T-helper 2 cell treated with Interferon-gamma antibody and Interleukin-4, amounts not matched to agents 5 μg/mL and 100 μg/mL, for 36 hours (primary cell): ENCODE measurements around the gene ULK2.

Source experiments
- DNase-seq: peaks from one replicate; pipeline ENCODE4 v3.0.0; 2021; ENCODE audit warnings: low spot score
- H3K27ac Mint-ChIP-seq: one replicate; pipeline ENCODE4 v1.8.0; 2021; ENCODE audit warnings: mild to moderate bottlenecking, mixed read lengths
- H3K27me3 Mint-ChIP-seq: one replicate; pipeline ENCODE4 v1.8.0; 2021; ENCODE audit warnings: low read depth, mixed read lengths
- H3K36me3 Mint-ChIP-seq: one replicate; pipeline ENCODE4 v1.8.0; 2021; ENCODE audit warnings: low read depth, mixed read lengths
- H3K4me1 Mint-ChIP-seq: one replicate; pipeline ENCODE4 v1.8.0; 2021; ENCODE audit warnings: low read depth, mixed read lengths
- H3K4me3 Mint-ChIP-seq: one replicate; pipeline ENCODE4 v1.8.0; 2022; ENCODE audit warnings: mild to moderate bottlenecking, moderate library complexity, mixed read lengths
- H3K9me3 Mint-ChIP-seq: one replicate; pipeline ENCODE4 v1.8.0; 2021; ENCODE audit warnings: mixed read lengths

Gene ULK2

DNA sequence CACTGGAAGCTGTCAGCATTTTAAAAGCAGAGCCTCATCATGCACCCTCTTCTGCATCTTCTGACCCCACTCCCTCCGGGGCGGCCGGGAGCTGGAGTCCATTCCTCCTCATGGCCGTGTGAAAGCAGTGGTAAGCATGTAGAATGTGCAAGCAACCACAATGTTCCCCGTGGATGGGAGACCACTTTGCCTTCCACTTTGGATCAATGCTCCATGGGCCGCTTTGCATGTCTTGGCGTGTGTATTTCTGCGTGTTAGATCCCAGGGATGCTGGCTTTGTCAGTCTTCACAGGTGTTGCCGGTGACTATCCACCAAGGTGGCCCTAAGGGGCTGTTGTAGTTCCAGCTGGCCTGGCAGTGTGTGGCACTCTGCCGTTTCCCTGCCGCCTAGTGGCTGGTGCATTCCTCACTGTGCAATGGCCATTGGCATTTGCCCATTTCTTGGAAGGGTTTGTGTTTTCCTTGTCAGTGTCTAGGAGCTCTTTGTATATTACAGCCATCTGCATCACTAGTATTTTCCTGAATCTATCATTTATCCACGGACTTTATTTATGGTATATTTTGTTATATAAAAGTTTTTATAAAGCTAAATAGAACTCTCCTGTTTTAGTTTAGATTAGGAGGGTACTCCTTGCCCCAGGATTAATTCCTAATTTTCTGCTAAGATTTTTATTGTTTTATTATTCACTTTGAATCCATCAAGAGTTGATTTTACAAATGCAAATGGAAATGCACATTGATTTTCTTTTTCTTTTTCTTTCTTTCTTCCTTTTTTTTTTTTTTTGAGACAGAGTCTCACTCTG is 113.9 kb downstream of the ULK2 start:
- H3K27me3 Mint-ChIP-seq: peaks cover 6% of the 10 kb centered on the region
- no peaks in the 10 kb centered on the region for H3K36me3 Mint-ChIP-seq
- no peak overlapping the region for H3K27ac Mint-ChIP-seq
- H3K4me1 Mint-ChIP-seq: no peaks in the 10 kb centered on the region
- H3K9me3 Mint-ChIP-seq: no peaks in the 10 kb centered on the region
- no peak overlapping the region for H3K4me3 Mint-ChIP-seq
- no peak for DNase-seq

DNA sequence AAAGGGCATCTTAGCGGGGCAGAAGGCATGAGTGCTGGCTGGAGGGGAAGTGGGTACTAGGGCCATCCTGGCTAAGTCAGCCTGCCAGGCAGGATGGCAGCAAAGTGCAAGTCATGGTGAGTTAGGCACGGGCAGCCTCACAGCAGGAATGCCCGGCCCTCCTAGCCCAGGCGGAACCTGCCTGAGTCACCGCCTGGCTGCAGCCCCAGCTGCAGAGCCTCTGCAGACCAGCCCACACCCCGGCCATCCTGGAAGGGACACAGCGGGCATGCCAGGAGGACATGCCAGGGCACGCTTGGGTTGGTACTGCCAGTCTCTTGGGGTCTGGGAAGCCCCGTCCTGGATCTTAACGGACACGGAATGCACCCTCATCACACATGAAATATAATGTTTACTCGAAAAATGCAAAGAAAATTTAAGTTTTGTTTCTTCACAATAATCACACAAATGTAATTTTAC is 114.7 kb downstream of the ULK2 start:
- no peaks in the 10 kb centered on the region for H3K4me1 Mint-ChIP-seq
- no peaks in the 10 kb centered on the region for H3K9me3 Mint-ChIP-seq
- no peak overlapping the region for H3K4me3 Mint-ChIP-seq
- peaks cover 6% of the 10 kb centered on the region for H3K27me3 Mint-ChIP-seq
- no peak for DNase-seq
- H3K27ac Mint-ChIP-seq: no peak overlapping the region
- H3K36me3 Mint-ChIP-seq: no peaks in the 10 kb centered on the region

DNA sequence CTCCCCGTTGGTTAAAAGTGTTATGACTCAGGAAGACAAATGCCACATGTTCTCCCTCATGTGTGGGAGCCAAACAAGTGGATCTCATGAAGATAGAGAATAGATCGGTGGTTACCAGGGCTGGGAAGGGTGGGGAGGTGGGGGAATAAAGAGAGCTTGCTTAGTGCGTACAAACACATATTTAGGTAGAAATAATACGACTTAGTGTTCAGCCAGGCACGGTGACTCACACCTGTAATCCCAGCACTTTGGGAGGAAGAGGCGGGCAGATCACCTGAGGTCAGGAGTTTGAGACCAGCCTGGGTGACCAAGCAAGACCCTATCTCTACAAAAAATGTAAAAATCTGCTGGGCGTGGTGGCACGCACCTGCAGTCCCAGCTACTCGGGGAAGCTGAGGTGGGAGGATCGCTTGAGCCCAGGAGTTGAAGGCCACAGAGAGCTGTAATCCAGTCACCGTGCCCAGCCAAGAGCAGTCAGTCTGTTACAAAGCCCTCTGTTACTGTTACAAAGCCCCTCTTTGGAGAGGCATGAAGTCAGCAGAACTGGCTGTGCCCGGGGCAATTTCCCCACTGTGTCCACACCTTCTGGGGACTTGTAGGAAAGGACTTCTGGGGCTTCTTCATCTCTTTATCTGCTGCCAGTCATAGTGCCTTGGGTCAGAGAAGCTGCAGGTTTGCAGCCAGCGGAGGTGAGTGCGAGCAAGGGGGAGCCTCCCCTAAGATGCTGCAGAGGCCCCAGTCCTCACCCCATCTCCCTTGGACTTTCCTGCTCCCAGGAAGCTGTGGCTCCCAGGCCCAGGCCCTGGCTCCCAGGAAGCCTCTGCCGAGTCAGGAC is 115.3 kb downstream of the ULK2 start:
- Mint-ChIP-seq H3K4me3 (no peak overlapping the region), H3K27ac (no peak overlapping the region), H3K4me1 (no peaks in the 10 kb centered on the region), H3K27me3 (peaks cover 6% of the 10 kb centered on the region), H3K36me3 (no peaks in the 10 kb centered on the region), H3K9me3 (no peaks in the 10 kb centered on the region)
- no peak for DNase-seq

DNA sequence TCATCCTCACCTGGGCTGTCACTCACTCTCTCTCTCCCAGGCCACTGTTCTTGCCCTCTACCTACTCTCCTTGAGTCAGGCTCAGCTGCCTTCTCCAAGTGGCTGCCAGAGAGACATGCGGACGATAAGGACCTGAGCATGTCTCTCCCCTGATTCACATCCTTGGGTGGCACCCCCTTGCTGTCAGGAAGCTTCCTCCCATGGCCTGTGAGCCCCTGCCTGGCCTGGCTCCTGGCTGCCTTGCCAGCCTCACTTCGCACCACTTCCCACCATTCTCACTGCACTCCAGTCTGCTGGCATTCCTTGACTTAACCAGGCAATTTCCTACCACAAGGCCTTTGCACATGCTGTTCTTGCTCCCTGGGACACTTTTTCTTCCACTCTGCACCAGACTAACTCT is 116.9 kb downstream of the ULK2 start:
- Mint-ChIP-seq H3K4me3 (no peak overlapping the region), H3K27ac (no peak overlapping the region), H3K9me3 (no peaks in the 10 kb centered on the region), H3K36me3 (no peaks in the 10 kb centered on the region), H3K27me3 (peaks cover 6% of the 10 kb centered on the region), H3K4me1 (no peaks in the 10 kb centered on the region)
- DNase-seq: no peak

DNA sequence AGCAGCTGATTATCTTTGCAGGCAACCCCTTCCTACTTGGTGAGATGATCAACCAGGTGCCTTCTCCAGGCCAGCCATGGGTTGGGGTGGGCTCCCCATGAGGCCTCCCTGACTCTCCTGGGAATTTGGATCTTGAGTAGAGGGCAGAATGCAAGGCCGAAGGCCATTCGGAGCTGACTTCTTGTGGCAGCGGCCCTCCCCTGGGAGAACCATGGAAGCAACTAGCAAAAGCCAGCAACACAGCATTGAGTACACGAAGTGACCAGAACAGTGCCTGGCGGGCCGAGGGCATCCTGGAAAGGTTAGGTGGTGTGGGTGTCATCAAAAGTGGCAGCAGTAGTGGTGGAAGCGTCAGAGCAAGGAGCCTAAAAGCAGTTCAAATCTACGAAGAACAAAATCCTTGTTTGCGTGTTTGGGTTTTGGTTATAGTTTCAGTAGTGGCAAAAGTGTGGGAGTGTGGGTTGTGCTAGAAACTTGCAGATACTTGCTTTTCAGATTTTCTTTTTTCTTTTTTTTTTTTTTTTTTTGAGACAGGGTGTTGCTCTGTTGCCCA is 117.6 kb downstream of the ULK2 start:
- no peak for DNase-seq
- H3K36me3 Mint-ChIP-seq: no peaks in the 10 kb centered on the region
- no peaks in the 10 kb centered on the region for H3K4me1 Mint-ChIP-seq
- H3K9me3 Mint-ChIP-seq: no peaks in the 10 kb centered on the region
- peaks cover 6% of the 10 kb centered on the region for H3K27me3 Mint-ChIP-seq
- no peak overlapping the region for H3K27ac Mint-ChIP-seq
- H3K4me3 Mint-ChIP-seq: no peak overlapping the region

DNA sequence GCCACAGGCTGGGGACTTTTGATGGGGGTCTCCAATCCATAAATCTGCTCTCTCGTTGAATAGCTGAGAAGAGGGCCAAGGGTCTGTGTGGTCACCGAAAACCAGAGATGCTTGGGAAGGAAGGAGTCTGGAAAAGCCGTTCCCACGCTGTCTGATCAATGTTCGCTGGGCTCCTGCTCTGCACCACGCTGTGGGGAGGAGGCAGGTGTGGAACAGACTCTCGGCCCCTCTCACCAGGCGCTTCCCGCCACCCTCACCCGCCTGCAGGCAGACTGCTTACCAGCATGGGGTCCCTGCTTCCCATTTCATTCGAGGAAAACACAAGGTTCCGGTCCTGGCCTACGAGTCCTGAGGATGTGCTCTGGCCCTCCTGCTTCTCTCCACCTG is 118.9 kb downstream of the ULK2 start:
- no peaks in the 10 kb centered on the region for H3K9me3 Mint-ChIP-seq
- DNase-seq: no peak
- H3K4me3 Mint-ChIP-seq: no peak overlapping the region
- peaks cover 6% of the 10 kb centered on the region for H3K27me3 Mint-ChIP-seq
- H3K36me3 Mint-ChIP-seq: no peaks in the 10 kb centered on the region
- H3K27ac Mint-ChIP-seq: no peak overlapping the region
- H3K4me1 Mint-ChIP-seq: no peaks in the 10 kb centered on the region

DNA sequence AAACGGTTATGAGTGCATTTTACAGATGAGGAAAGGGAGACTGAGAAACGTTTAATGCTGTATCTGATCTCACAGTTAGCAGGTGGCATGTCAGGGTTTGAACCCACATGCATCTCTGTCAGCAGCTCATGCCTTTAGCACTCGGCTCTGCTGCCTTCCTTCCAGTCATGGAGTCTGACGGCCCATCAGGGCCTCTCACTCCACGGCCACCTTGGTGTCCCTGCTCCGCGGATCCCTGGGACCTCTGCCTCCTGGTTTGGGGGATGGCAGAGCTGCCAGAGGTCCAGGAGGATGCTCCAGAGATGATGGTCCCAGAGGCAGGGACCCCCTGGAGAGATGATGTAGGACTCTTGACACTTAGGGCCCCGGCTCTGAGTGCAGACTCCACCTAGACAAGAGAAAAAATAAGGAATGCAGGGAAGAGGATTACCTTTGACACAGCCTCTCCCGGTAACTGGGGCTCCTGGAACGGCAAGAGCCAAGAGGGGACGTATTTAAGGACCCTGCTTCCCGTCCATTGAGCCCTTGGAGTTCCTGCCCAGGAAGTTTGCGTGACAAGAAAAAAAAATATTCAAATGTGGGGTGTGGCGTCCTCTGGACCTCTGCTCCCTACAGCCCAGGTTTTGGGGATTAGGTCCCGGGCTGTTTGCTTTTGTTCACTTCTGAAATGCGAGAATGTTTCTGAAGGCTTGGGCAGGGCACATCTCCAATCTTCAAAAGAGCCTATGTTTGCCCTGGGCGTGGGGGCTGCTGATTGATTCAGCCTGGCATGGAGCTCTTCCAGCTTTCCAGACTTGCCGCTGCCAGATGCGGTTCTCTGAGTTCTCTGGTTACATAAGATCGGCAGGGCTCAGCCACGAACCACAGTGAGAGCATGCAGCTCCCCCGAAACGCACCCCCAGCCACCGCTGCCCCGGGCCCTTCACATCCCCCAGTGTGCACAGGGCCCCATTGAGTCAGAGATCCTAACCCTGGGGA is 119.6 kb downstream of the ULK2 start, which contains the start of gene ALDH3A1:
Gene ALDH3A1, minus strand, starts transcription at position 470 of the 978 bp plus-strand sequence. CDS start 3,169 bp downstream, outside the sequence.
- no peak for DNase-seq

DNA sequence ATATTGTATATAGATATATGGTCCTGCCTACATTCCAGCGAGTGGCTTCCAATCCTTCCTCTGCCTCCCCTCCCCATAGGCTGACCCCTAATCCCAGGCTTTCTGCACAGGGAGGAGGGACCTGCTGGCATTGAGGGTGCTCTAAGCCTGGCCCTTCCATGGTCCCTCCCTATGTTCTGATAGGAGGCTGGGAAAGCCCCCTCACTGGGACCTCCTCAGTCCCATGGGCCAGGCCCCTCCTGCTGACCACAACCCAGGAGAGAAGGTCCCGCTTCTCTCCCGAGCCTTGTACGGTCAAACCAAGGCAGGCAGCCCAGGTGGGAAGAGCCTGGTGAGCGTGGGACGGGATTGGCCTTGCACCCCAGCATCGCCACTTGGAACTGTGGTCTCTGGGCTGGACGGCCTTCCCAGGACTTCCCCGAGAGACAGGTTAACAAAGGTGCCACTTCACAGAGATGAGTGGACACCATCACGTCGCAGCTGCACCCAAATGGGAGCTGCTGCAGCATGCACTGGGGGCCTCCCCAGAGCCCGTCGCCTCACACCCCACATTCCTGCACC is 120.5 kb downstream of the ULK2 start:
- H3K4me3 Mint-ChIP-seq: no peak overlapping the region
- H3K27me3 Mint-ChIP-seq: peaks cover 6% of the 10 kb centered on the region
- no peak for DNase-seq
- H3K4me1 Mint-ChIP-seq: no peaks in the 10 kb centered on the region
- no peaks in the 10 kb centered on the region for H3K9me3 Mint-ChIP-seq
- H3K27ac Mint-ChIP-seq: no peak overlapping the region
- H3K36me3 Mint-ChIP-seq: no peaks in the 10 kb centered on the region

More for the DNA sequence above, 119.6 kb downstream of the ULK2 start, which contains the start of gene ALDH3A1:
- H3K4me1 Mint-ChIP-seq: no peaks in the 10 kb centered on the region
- no peak within 1 kb of the TSS for H3K27ac Mint-ChIP-seq
- H3K9me3 Mint-ChIP-seq: no peaks in the 10 kb centered on the region
- no peak within 1 kb of the TSS for H3K4me3 Mint-ChIP-seq
- no peaks in the 10 kb centered on the region for H3K36me3 Mint-ChIP-seq
- peaks cover 6% of the 10 kb centered on the region for H3K27me3 Mint-ChIP-seq

DNA sequence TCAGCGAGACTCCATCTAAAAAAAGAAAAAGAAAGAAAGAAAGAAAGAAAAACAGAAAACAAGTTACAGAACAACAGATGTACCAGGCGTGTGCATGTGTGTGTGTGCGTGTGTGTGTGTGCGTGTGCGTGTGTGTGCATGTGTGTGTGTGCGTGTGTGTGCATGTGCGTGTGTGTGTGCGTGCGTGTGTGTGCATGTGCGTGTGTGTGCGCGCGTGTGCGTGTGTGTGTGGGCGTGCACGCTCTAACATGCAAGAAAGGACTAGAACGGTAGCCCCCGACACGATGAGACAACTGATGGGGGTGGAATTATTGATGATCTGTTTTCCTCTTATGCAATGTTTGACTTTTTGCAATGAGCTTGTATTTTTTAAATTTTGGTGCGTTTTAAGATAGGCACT is 121.2 kb downstream of the ULK2 start:
- Mint-ChIP-seq H3K4me1 (no peaks in the 10 kb centered on the region), H3K36me3 (no peaks in the 10 kb centered on the region), H3K27ac (no peak overlapping the region), H3K27me3 (peaks cover 6% of the 10 kb centered on the region), H3K4me3 (no peak overlapping the region), H3K9me3 (no peaks in the 10 kb centered on the region)
- DNase-seq: no peak

DNA sequence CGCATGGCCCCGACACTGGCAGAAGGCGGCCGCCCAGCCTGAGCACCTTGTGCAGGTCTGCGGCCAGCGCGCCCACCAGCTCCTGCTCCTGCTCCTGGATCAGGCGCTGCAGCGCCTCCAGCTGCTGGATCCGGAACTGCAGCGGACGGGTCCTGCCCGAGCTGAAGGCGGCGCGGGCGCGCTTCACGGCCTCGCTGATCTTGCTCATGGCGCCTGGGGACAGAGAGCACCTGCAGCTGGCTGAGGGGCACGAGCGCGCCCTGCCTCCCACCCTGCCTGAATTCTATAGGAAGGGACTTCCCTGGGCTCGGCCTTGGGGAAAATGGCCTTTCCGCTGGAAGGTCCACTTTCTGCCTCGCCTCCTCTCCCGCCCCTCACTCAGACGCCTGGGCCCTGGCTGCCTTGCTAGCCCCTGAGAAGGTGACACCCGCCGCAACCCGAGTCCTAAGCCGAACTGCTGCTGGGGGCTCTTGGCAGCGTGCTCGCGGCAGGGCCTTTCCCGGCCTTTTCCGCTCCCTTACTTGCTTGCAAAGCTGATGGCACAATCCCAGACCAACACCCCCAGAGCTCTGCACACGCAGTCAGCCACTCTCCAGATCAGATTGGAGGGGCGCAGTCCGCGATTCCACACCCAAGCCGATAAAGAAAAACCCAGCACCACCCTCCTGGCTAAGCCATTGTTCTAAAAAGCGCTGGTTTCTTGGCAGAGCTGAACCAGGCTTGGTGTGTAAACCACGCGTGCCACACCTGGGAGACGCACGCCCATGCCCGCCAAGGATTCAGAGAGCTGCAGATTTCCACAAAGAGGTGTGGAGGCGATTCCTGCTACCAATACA is 122.6 kb downstream of the ULK2 start:
- peak overlapping the region; percentile 42 for H3K4me3 Mint-ChIP-seq
- DNase-seq: peak; percentile 78
- H3K4me1 Mint-ChIP-seq: no peaks in the 10 kb centered on the region
- no peaks in the 10 kb centered on the region for H3K9me3 Mint-ChIP-seq
- peaks cover 2% of the 10 kb centered on the region for H3K27me3 Mint-ChIP-seq
- H3K36me3 Mint-ChIP-seq: no peaks in the 10 kb centered on the region
- no peak overlapping the region for H3K27ac Mint-ChIP-seq

DNA sequence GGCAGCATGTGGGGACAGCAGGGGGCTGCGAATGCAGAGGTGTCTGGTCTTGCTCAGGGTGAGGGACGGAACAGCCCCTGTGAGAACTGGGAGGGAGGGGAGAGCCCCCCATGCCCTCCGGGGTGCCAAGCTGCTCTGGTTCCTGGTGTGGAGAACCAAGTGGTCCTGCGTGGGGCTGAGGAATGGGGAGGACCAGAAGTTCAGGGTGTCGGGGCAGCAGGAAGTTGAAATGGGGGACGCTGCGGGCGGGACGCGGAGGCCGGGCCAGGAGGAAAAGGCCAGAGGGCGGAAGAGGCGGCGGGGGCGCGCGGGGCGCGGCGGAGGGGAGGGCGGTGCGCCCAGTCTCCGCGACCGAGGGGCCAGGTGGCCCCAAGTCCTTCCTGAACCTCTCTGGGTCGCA is 123.2 kb downstream of the ULK2 start:
- Mint-ChIP-seq H3K9me3 (no peaks in the 10 kb centered on the region), H3K27me3 (peaks cover 2% of the 10 kb centered on the region), H3K4me1 (no peaks in the 10 kb centered on the region), H3K27ac (no peak overlapping the region), H3K4me3 (peak overlapping the region; percentile 61), H3K36me3 (no peaks in the 10 kb centered on the region)
- no peak for DNase-seq
